CD14-positive monocyte (primary cell): Measurements from ENCODE around the gene HDAC7. TPM values are rescaled to one million over a fixed set of nuclear protein-coding genes. Genes with fewer than 3 reads are reported as not detected.

ENCODE experiments used
- DNase-seq, 3 donors: peaks; one replicate each; pipeline ENCODE4 v3.0.0-alpha.2; 2011 to 2022
- H2AFZ ChIP-seq: 2 replicates; pipeline ENCODE4 v1.6.0; 2012; ENCODE audit warnings: mild to moderate bottlenecking, low read depth, low read length, inconsistent platforms; ENCODE audit not compliant: insufficient read depth, poor library complexity, severe bottlenecking
- H3K27ac ChIP-seq, 2 donors: 1 replicate in 1 of 2; 2 replicates in 1 of 2; pipeline ENCODE4 v1.5.1; 2012 to 2013; ENCODE audit warnings: low read length in 2 of 2, control low read depth in 1 of 2, inconsistent platforms in 1 of 2, low read depth in 1 of 2, mild to moderate bottlenecking in 1 of 2
- H3K27me3 ChIP-seq, 2 donors: one replicate each; pipeline versions ENCODE4 v1.6.0 to v1.6.1; 2011 to 2013; ENCODE audit warnings: low read length in 2 of 2; ENCODE audit not compliant: control insufficient read depth in 2 of 2, insufficient read depth in 2 of 2
- H3K36me3 ChIP-seq, 2 donors: replicated peaks in 1 of 2; 1 replicate in 1 of 2; 2 replicates in 1 of 2; pipeline versions ENCODE4 v1.5.1 to v1.6.1; 2012 to 2013; ENCODE audit warnings: low read length in 2 of 2, control low read depth in 1 of 2, inconsistent platforms in 1 of 2, mild to moderate bottlenecking in 1 of 2; ENCODE audit not compliant: insufficient read depth in 2 of 2, control insufficient read depth in 1 of 2
- H3K4me1 ChIP-seq, 2 donors: 1 replicate in 1 of 2; 2 replicates in 1 of 2; pipeline versions ENCODE4 v1.5.1 to v1.6.1; 2012 to 2013; ENCODE audit warnings: low read length in 2 of 2, control low read depth in 1 of 2, inconsistent platforms in 1 of 2, mild to moderate bottlenecking in 1 of 2, moderate library complexity in 1 of 2; ENCODE audit not compliant: insufficient read depth in 2 of 2, control insufficient read depth in 1 of 2
- H3K4me2 ChIP-seq: replicated peaks from 2 replicates; pipeline ENCODE3; 2012; ENCODE audit warnings: low read length, moderate library complexity, mild to moderate bottlenecking; ENCODE audit not compliant: poor library complexity, severe bottlenecking; ENCODE audit errors: extremely low read depth
- H3K4me3 ChIP-seq, 3 experiments: fragments of 200-600 bp in 1 of 3; sonication (generic) in 1 of 3; replicated peaks in 1 of 3; 1 replicate in 2 of 3; 2 replicates in 1 of 3; pipeline ENCODE4 v1.5.1; 2011 to 2013; ENCODE audit warnings: low read length in 3 of 3, mild to moderate bottlenecking in 3 of 3, control low read depth in 2 of 3, low read depth in 2 of 3, inconsistent platforms in 1 of 3, moderate library complexity in 1 of 3
- H3K79me2 ChIP-seq: 2 replicates; pipeline ENCODE4 v1.6.0; 2012; ENCODE audit warnings: mild to moderate bottlenecking, control low read depth, inconsistent platforms, low read length, moderate library complexity; ENCODE audit not compliant: insufficient read depth
- H3K9ac ChIP-seq: 2 replicates; pipeline ENCODE4 v1.6.0; 2017; ENCODE audit warnings: low read length, mild to moderate bottlenecking; ENCODE audit not compliant: insufficient read depth, poor library complexity, severe bottlenecking
- H3K9me3 ChIP-seq, 2 donors: replicated peaks in 1 of 2; 1 replicate in 1 of 2; 2 replicates in 1 of 2; pipeline versions ENCODE4 v1.5.1 to v1.6.1; 2012 to 2013; ENCODE audit warnings: low read length in 2 of 2, control low read depth in 1 of 2; ENCODE audit not compliant: control insufficient read depth in 1 of 2, insufficient read depth in 1 of 2
- H4K20me1 ChIP-seq: 2 replicates; pipeline ENCODE4 v1.6.0; 2012; ENCODE audit warnings: mild to moderate bottlenecking, low read length, control low read depth, moderate library complexity; ENCODE audit not compliant: insufficient read depth
- H3K27ac Mint-ChIP-seq, 7 donors: one replicate each; pipeline ENCODE4 v1.8.0; 2020; ENCODE audit warnings: mild to moderate bottlenecking in 7 of 7, mixed read lengths in 7 of 7, moderate library complexity in 6 of 7, inconsistent platforms in 2 of 7
- H3K27me3 Mint-ChIP-seq, 3 donors: one replicate each; pipeline ENCODE4 v1.8.0; 2021 to 2022; ENCODE audit warnings: low read depth in 3 of 3, mild to moderate bottlenecking in 3 of 3, mixed read lengths in 3 of 3, moderate library complexity in 3 of 3, inconsistent platforms in 1 of 3
- H3K36me3 Mint-ChIP-seq, 2 donors: one replicate each; pipeline ENCODE4 v1.8.0; 2020; ENCODE audit warnings: mixed read lengths in 2 of 2, inconsistent platforms in 1 of 2, mild to moderate bottlenecking in 1 of 2
- H3K4me1 Mint-ChIP-seq: one replicate; pipeline ENCODE4 v1.8.0; 2020; ENCODE audit warnings: mild to moderate bottlenecking, mixed read lengths
- H3K4me3 Mint-ChIP-seq, 2 donors: one replicate each; pipeline ENCODE4 v1.8.0; 2020; ENCODE audit warnings: mild to moderate bottlenecking in 2 of 2, mixed read lengths in 2 of 2, moderate library complexity in 1 of 2
- H3K9me3 Mint-ChIP-seq, 7 donors: one replicate each; pipeline ENCODE4 v1.8.0; 2020 to 2022; ENCODE audit warnings: mixed read lengths in 7 of 7, mild to moderate bottlenecking in 6 of 7, moderate library complexity in 6 of 7, inconsistent platforms in 2 of 7
- WGBS: methylation state at CpG from one replicate; pipeline ENCODE4 v1.1.5; 2013; ENCODE audit warnings: missing lambda C conversion rate; ENCODE audit not compliant: insufficient coverage; 5-methylcytosine and 5-hydroxymethylcytosine counted together
- intact Hi-C, 2 donors: fragments of 100-400 bp; cut with micrococcal nuclease; formaldehyde crosslinking; loops; one replicate each; pipeline versions ENCODE4 v1.15.0 to v1.15.1; 2023
- polyA plus RNA-seq, 3 donors: library from polyadenylated mRNA; depleted of rRNA in 1 of 3; unstranded in 2 of 3; stranded (reverse) in 1 of 3; fragments of 300-500 nt in 2 of 3; fragments of >200 nt in 1 of 3; fragmentation: Illumina TruSeq in 2 of 3; gene quantifications; 1 replicate in 2 of 3; 2 replicates in 1 of 3; pipeline ENCODE4 v1.2.3, GENCODE V29; 2012 to 2021
- TF ChIP-seq, protein P1 (sequence below): fragments of 200-600 bp; IDR thresholded peaks from one replicate; pipeline ENCODE4 v1.8.0; 2022; ENCODE audit warnings: antibody characterized with exemption, mild to moderate bottlenecking

HDAC7 gene
- polyA plus RNA-seq, 3 donors = 5.9 to 79.2 (median 8.4) TPM

DNA sequence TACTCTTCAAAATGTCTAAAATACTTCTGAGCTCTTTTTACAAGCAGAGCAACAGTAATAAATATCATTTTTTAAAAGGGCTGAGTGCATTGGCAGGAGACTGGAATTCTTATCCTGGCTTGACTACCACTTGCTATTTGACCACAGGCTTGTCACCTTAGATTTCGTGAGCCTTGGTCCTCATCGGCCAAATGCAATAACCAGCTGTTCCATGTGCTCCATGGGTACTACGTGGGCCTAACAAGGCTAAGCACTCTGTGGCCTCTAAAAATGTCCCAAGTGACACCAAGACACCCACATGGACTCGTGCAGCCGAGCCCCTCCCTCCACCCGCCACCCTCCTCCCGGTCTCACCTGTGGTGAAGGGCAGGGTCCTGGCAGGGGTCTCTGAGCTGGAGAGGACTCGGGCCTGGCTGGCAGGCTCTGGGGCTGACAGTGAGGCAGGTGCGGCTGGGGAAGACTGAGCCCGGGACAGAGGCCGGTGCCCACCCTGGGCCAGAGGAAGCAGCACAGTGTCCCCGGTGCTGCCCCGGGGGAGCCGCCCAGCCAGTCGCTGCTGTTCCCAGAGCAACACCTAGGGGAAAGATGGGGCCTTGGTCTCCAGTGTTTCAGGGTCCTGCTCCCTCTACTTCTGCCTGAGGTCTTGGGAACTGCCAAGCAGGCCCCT lies 26.6 kb downstream of the HDAC7 start:
- H3K36me3 Mint-ChIP-seq = peaks cover 81 to 96% of the 10 kb centered on the region in 2 donors
- Histone ChIP-seq H3K9ac (no peak overlapping the region), H4K20me1 (peaks cover 42% of the 10 kb centered on the region), H3K27me3 (no peaks in the 10 kb centered on the region), H2AFZ (no peak overlapping the region), H3K4me1 (no peaks in the 10 kb centered on the region), H3K79me2 (no peaks in the 10 kb centered on the region), H3K4me3 (no peak overlapping the region), H3K36me3 (peaks cover 95 to 100% of the 10 kb centered on the region in 2 donors), H3K9me3 (no peaks in the 10 kb centered on the region), H3K27ac (no peak overlapping the region), H3K4me2 (no peak overlapping the region)
- intact Hi-C loops = no loop called here
- H3K9me3 Mint-ChIP-seq = peaks cover 0 to 2% (median 0%) of the 10 kb centered on the region in 7 donors
- no peak overlapping the region for H3K4me3 Mint-ChIP-seq
- no peak for DNase-seq
- peak overlapping the region in 1 of 7 donors; percentile 30 for H3K27ac Mint-ChIP-seq
- H3K27me3 Mint-ChIP-seq = peaks cover 0 to 4% (median 0%) of the 10 kb centered on the region in 3 donors
- TF ChIP-seq, protein P1, sequence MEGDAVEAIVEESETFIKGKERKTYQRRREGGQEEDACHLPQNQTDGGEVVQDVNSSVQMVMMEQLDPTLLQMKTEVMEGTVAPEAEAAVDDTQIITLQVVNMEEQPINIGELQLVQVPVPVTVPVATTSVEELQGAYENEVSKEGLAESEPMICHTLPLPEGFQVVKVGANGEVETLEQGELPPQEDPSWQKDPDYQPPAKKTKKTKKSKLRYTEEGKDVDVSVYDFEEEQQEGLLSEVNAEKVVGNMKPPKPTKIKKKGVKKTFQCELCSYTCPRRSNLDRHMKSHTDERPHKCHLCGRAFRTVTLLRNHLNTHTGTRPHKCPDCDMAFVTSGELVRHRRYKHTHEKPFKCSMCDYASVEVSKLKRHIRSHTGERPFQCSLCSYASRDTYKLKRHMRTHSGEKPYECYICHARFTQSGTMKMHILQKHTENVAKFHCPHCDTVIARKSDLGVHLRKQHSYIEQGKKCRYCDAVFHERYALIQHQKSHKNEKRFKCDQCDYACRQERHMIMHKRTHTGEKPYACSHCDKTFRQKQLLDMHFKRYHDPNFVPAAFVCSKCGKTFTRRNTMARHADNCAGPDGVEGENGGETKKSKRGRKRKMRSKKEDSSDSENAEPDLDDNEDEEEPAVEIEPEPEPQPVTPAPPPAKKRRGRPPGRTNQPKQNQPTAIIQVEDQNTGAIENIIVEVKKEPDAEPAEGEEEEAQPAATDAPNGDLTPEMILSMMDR = no peak
- WGBS = 99% methylated on average over 12 of the region's 15 CpGs
- H3K4me1 Mint-ChIP-seq = no peaks in the 10 kb centered on the region

- intact Hi-C loops = no loop called here
- no peak overlapping the region for H3K4me3 Mint-ChIP-seq
- Histone ChIP-seq H3K36me3 (peaks cover 97 to 100% of the 10 kb centered on the region in 2 donors), H4K20me1 (peaks cover 39% of the 10 kb centered on the region), H3K9ac (no peak overlapping the region), H3K79me2 (no peaks in the 10 kb centered on the region), H2AFZ (no peak overlapping the region), H3K27ac (no peak overlapping the region), H3K4me3 (no peak overlapping the region), H3K4me2 (no peak overlapping the region), H3K27me3 (no peaks in the 10 kb centered on the region), H3K4me1 (no peaks in the 10 kb centered on the region), H3K9me3 (no peaks in the 10 kb centered on the region)
- peak overlapping the region in 1 of 7 donors; percentile 33 for H3K27ac Mint-ChIP-seq
- DNase-seq = no peak
- H3K36me3 Mint-ChIP-seq = peaks cover 82 to 96% of the 10 kb centered on the region in 2 donors
- TF ChIP-seq, protein P1 = no peak
- 97% methylated on average over 14 of the region's 16 CpGs for WGBS
- H3K9me3 Mint-ChIP-seq = no peaks in the 10 kb centered on the region
- H3K4me1 Mint-ChIP-seq = no peaks in the 10 kb centered on the region
- peaks cover 0 to 5% (median 0%) of the 10 kb centered on the region in 3 donors for H3K27me3 Mint-ChIP-seq
These were observed 27.8 kb downstream of the HDAC7 start for GRCh38 chr12:47791874-47792273.
